ENCODE measurements around the gene UCP2.

DNA sequence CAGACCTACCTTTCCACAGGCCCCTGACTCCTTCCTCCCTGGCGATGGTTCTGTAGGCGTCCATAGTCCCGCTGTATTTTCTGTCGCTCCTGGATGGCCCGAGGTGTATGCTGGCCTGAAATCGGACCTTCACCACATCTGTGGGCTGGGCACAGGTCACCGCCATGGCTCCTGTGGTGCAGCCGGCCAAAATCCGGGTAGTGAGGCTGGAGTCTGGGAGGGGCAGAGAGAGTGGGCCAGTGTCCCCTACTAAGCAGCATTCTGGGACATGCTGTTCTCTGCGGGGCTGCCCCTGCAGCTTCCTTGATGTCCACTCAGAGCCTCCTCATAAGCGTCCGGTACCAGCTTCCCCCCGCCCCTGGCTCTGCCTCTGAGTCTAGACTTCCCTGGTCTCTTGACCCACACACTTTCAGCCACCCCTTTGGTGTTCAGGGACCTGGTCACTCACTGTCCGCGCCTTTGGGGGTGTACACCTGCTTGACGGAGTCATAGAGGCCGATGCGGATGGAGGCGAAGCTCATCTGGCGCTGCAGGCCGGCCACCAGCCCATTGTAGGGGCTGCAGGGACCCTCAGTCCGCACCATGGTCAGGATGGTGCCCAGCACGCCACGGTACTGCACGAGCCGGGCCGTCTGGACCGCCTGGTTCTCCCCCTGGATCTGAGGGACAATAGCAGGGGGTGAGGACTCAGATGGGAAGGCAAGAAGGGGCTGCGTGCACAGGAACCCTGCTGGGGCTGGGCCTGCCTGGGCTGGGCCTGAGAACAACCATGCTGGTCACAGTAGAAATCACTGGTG lies 23.3 kb upstream of the UCP2 start:
- no peak for TF ChIP-seq FOXM1 (IDR thresholded peaks at IDR 0.05; ENCODE audit: borderline replicate concordance, low read depth)
- TF ChIP-seq, protein P1, sequence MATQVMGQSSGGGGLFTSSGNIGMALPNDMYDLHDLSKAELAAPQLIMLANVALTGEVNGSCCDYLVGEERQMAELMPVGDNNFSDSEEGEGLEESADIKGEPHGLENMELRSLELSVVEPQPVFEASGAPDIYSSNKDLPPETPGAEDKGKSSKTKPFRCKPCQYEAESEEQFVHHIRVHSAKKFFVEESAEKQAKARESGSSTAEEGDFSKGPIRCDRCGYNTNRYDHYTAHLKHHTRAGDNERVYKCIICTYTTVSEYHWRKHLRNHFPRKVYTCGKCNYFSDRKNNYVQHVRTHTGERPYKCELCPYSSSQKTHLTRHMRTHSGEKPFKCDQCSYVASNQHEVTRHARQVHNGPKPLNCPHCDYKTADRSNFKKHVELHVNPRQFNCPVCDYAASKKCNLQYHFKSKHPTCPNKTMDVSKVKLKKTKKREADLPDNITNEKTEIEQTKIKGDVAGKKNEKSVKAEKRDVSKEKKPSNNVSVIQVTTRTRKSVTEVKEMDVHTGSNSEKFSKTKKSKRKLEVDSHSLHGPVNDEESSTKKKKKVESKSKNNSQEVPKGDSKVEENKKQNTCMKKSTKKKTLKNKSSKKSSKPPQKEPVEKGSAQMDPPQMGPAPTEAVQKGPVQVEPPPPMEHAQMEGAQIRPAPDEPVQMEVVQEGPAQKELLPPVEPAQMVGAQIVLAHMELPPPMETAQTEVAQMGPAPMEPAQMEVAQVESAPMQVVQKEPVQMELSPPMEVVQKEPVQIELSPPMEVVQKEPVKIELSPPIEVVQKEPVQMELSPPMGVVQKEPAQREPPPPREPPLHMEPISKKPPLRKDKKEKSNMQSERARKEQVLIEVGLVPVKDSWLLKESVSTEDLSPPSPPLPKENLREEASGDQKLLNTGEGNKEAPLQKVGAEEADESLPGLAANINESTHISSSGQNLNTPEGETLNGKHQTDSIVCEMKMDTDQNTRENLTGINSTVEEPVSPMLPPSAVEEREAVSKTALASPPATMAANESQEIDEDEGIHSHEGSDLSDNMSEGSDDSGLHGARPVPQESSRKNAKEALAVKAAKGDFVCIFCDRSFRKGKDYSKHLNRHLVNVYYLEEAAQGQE (IDR thresholded peaks at IDR 0.05; ENCODE audit: low read depth) = no peak
- TF ChIP-seq EP300 (IDR thresholded peaks at IDR 0.05; ENCODE audit: borderline replicate concordance) = no peak
- no peak for TF ChIP-seq NFIC (IDR thresholded peaks at IDR 0.05)
- TF ChIP-seq RAD21 (IDR thresholded peaks at IDR 0.05; ENCODE audit: low read depth) = no peak

Measured in Ishikawa (cell line).